Vagina (tissue), 2 donors: ENCODE results near the gene CACUL1. TPM values are rescaled to one million over a fixed set of nuclear protein-coding genes. Genes with fewer than 3 reads are reported as not detected.
A peak's percentile ranks its signal among the peaks of the same experiment; 100 is the strongest.

Experiments used
- DNase-seq, 2 donors: peaks; one replicate each; pipeline ENCODE4 v3.0.0-alpha.2; 2017; ENCODE audit errors: extremely low spot score in 2 of 2
- H3K27ac ChIP-seq: fragments of 200-600 bp; sonication (generic); one replicate; pipeline ENCODE4 v1.5.1; 2019
- H3K27me3 ChIP-seq: fragments of 200-600 bp; sonication (generic); one replicate; pipeline ENCODE4 v1.5.1; 2019
- H3K36me3 ChIP-seq, 2 donors: fragments of 200-600 bp; sonication (generic); one replicate each; pipeline ENCODE4 v1.5.1; 2017 to 2019
- H3K4me1 ChIP-seq: fragments of 200-600 bp; sonication (generic); one replicate; pipeline ENCODE4 v1.5.1; 2019
- H3K4me3 ChIP-seq, 2 donors: fragments of 200-600 bp; sonication (generic); 1 replicate in 1 of 2; 2 replicates in 1 of 2; pipeline ENCODE4 v1.5.1; 2016 to 2019
- H3K9me3 ChIP-seq: fragments of 200-600 bp; sonication (generic); one replicate; pipeline ENCODE4 v1.5.1; 2019
- CTCF ChIP-seq, 3 experiments: fragments of 450-650 bp in 2 of 3; fragments of 200-600 bp in 1 of 3; sonication (generic) in 1 of 3; IDR thresholded peaks; one replicate each; pipeline ENCODE4 v1.5.1; 2017 to 2019; ENCODE audit warnings: antibody characterized with exemption in 3 of 3, mild to moderate bottlenecking in 2 of 3, moderate library complexity in 2 of 3
- POLR2A ChIP-seq, 2 donors: fragments of 450-650 bp; IDR thresholded peaks; one replicate each; pipeline ENCODE4 v1.6.1; 2017; ENCODE audit warnings: antibody characterized with exemption in 2 of 2, mild to moderate bottlenecking in 2 of 2, moderate library complexity in 2 of 2
- POLR2AphosphoS5 ChIP-seq, 2 donors: sonication (generic); formaldehyde crosslinking; IDR thresholded peaks; one replicate each; pipeline ENCODE4 v1.9.0; 2017; ENCODE audit warnings: antibody characterized with exemption in 2 of 2, mild to moderate bottlenecking in 2 of 2, low read depth in 1 of 2; ENCODE audit not compliant: insufficient read depth in 1 of 2
- intact Hi-C: fragments of 100-400 bp; cut with DNase I; formaldehyde crosslinking; loops from one replicate; pipeline ENCODE4 v1.15.1; 2023
- total RNA-seq: library from RNA; depleted of rRNA; stranded (reverse); fragments of >200 nt; gene quantifications from one replicate; pipeline ENCODE4 v1.2.3, GENCODE V29; 2016

The CACUL1 gene
- total RNA-seq, 1 donor from 2014 or later, result 13.8 TPM

GRCh38 chr10:118758449-118758848 is 3.7 kb upstream of the CACUL1 start:
- Histone ChIP-seq H3K27me3 (no peaks in the 10 kb centered on the region), H3K9me3 (no peaks in the 10 kb centered on the region), H3K4me3 (no peak overlapping the region), H3K4me1 (peaks cover 14% of the 10 kb centered on the region), H3K36me3 (no peaks in the 10 kb centered on the region), H3K27ac (no peak overlapping the region)
- TF ChIP-seq POLR2AphosphoS5 (IDR thresholded peaks at IDR 0.05; ENCODE audit: insufficient read depth in 1 of 2, low read depth in 1 of 2) (no peak), CTCF (IDR thresholded peaks at IDR 0.05) (no peak), POLR2A (IDR thresholded peaks at IDR 0.05) (no peak)
- no peak for DNase-seq
- intact Hi-C loops, result no loop called here

- Histone ChIP-seq H3K4me3 (peak overlapping the region; percentile 76 to 98), H3K27me3 (no peaks in the 10 kb centered on the region), H3K36me3 (no peaks in the 10 kb centered on the region), H3K9me3 (no peaks in the 10 kb centered on the region), H3K27ac (peak overlapping the region; percentile 78), H3K4me1 (peaks cover 57% of the 10 kb centered on the region)
- peak in 1 of 2 donors; percentile 90 for DNase-seq
- intact Hi-C loops, result no loop called here
- TF ChIP-seq CTCF (IDR thresholded peaks at IDR 0.05), result no peak
- no peak for TF ChIP-seq POLR2AphosphoS5 (IDR thresholded peaks at IDR 0.05; ENCODE audit: insufficient read depth in 1 of 2, low read depth in 1 of 2)
- TF ChIP-seq POLR2A (IDR thresholded peaks at IDR 0.05), result no peak
Measured at GRCh38 chr10:118754229-118754555, 578 bp downstream of the CACUL1 start.

GRCh38 chr10:118753331-118754228 is 1.2 kb downstream of the CACUL1 start:
- Histone ChIP-seq H3K4me3 (peak overlapping the region; percentile 76 to 98), H3K36me3 (no peaks in the 10 kb centered on the region), H3K27me3 (no peaks in the 10 kb centered on the region), H3K27ac (peak overlapping the region; percentile 78), H3K4me1 (peaks cover 61% of the 10 kb centered on the region), H3K9me3 (no peaks in the 10 kb centered on the region)
- intact Hi-C loops, result no loop called here
- no peak for DNase-seq
- no peak for TF ChIP-seq POLR2AphosphoS5 (IDR thresholded peaks at IDR 0.05; ENCODE audit: insufficient read depth in 1 of 2, low read depth in 1 of 2)

- Histone ChIP-seq H3K36me3 (no peaks in the 10 kb centered on the region), H3K27me3 (no peaks in the 10 kb centered on the region), H3K27ac (no peak overlapping the region), H3K4me3 (no peak overlapping the region), H3K9me3 (no peaks in the 10 kb centered on the region), H3K4me1 (peaks cover 61% of the 10 kb centered on the region)
- no peak for DNase-seq
- TF ChIP-seq POLR2A (IDR thresholded peaks at IDR 0.05) (no peak), POLR2AphosphoS5 (IDR thresholded peaks at IDR 0.05; ENCODE audit: insufficient read depth in 1 of 2, low read depth in 1 of 2) (no peak), CTCF (IDR thresholded peaks at IDR 0.05) (no peak)
- intact Hi-C loops, result no loop called here
Measured at GRCh38 chr10:118752409-118752808, 2.4 kb downstream of the CACUL1 start.

GRCh38 chr10:118751265-118751664 is 3.5 kb downstream of the CACUL1 start:
- intact Hi-C loops, result no loop called here
- Histone ChIP-seq H3K4me3 (no peak overlapping the region), H3K4me1 (peaks cover 68% of the 10 kb centered on the region), H3K27me3 (no peaks in the 10 kb centered on the region), H3K36me3 (no peaks in the 10 kb centered on the region), H3K9me3 (no peaks in the 10 kb centered on the region), H3K27ac (no peak overlapping the region)
- no peak for DNase-seq
- TF ChIP-seq CTCF (IDR thresholded peaks at IDR 0.05), result no peak
- TF ChIP-seq POLR2AphosphoS5 (IDR thresholded peaks at IDR 0.05; ENCODE audit: insufficient read depth in 1 of 2, low read depth in 1 of 2), result no peak
- TF ChIP-seq POLR2A (IDR thresholded peaks at IDR 0.05), result no peak
